ENCODE results near the gene OR52A5. TPM values are rescaled to one million over a fixed set of nuclear protein-coding genes. Genes with fewer than 3 reads are reported as not detected.

OR52A5 gene
- total and polyA plus RNA-seq, 10 of the 15 experiments (the other 5 are each of a cell fraction or from before 2014, with no cell fraction given) = not detected

DNA sequence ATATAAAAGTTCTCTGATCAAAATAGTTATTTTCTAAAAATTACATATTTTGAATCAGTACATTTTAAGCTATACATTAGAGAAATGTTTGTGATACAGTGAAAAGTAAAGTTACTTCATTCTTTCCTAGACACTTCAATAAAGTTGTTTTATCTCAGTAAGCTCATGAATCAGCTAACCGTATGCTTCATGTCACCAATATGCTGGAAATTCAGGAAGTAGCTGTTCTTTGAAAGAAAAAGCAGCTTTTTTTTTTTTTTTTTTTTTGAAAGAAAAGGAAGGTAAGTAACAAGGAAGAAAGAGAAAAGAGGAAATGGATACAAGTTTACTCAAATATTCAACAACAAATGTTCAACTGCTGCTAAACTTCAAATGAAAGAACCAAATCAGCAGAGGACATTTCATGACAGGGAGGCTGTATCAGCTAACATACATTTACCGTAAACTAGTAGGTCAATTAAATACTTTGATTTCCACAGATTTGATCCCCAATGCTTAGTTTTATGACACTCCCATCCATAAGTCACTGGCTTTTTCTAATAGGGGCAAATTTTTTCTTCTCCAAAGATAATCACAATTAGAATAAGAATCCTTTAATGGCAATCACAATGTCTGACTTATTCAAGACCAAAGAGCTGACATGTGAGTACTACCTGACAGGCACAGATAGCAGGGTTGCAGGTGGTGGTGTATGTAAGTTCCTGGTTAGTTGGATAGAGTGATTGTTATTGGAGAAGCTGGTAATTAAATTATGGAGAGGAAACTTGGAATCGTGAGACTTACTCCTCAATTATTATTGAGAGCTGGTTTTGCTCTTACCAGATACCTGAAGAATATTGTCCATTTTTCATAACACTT, 15.6 kb upstream of the OR52A5 start:
- ChIA-PET POLR2A (no interaction called here), CTCF (interaction anchor here (0.9 to 1.3 kb wide), 4 partner anchors 10 to 137 kb away, joined by 3 to 5 read pairs (median 3); no protein-coding TSS in a partner anchor), RAD21 (ENCODE audit: unreplicated experiment) (no interaction called here), SMC1A (ENCODE audit: uncharacterized antibody, unreplicated experiment) (no interaction called here)
- no peak overlapping the region for H3K27ac ChIP-seq (ENCODE audit: control insufficient read depth, insufficient read depth)
- FAIRE-seq = no peak
- intact Hi-C loops (cut with micrococcal nuclease; ENCODE audit: unreplicated experiment) = no loop called here
- H3K36me3 ChIP-seq (ENCODE audit: control insufficient read depth in 2 of 2, insufficient read depth in 2 of 2, low read length in 1 of 2) = no peaks in the 10 kb centered on the region
- TF ChIP-seq CBX3 (IDR thresholded peaks at IDR 0.05; ENCODE audit: borderline replicate concordance, low read depth) = no peak
- TF ChIP-seq, protein P1, sequence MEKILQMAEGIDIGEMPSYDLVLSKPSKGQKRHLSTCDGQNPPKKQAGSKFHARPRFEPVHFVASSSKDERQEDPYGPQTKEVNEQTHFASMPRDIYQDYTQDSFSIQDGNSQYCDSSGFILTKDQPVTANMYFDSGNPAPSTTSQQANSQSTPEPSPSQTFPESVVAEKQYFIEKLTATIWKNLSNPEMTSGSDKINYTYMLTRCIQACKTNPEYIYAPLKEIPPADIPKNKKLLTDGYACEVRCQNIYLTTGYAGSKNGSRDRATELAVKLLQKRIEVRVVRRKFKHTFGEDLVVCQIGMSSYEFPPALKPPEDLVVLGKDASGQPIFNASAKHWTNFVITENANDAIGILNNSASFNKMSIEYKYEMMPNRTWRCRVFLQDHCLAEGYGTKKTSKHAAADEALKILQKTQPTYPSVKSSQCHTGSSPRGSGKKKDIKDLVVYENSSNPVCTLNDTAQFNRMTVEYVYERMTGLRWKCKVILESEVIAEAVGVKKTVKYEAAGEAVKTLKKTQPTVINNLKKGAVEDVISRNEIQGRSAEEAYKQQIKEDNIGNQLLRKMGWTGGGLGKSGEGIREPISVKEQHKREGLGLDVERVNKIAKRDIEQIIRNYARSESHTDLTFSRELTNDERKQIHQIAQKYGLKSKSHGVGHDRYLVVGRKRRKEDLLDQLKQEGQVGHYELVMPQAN (conservative IDR thresholded peaks at IDR 0.05) = no peak
- no peaks in the 10 kb centered on the region for H3K9me3 ChIP-seq (replicated peaks; ENCODE audit: control insufficient read depth, insufficient read depth, low read length)
- H3K4me2 ChIP-seq (ENCODE audit: control insufficient read depth, insufficient read depth) = no peak overlapping the region
- no peak overlapping the region for H3K4me3 ChIP-seq
- ATAC-seq = no peak
- H3K79me2 ChIP-seq (ENCODE audit: control insufficient read depth, insufficient read depth, low read length) = no peaks in the 10 kb centered on the region
- no peaks in the 10 kb centered on the region for H3K27me3 ChIP-seq (replicated peaks in 1 of 2; ENCODE audit: control insufficient read depth in 2 of 2, insufficient read depth in 2 of 2, low read length in 1 of 2)
- no peak overlapping the region for H3K9ac ChIP-seq (ENCODE audit: control insufficient read depth, insufficient read depth, low read length)
- no peaks in the 10 kb centered on the region for H3K4me1 ChIP-seq (ENCODE audit: control insufficient read depth, insufficient read depth, low read length)
- WGBS (ENCODE audit: insufficient coverage, insufficient replicate concordance, low lambda C conversion rate, missing lambda C conversion rate) = 17% methylated on average over 3 of the region's 3 CpGs
- H4K20me1 ChIP-seq (ENCODE audit: control insufficient read depth, insufficient read depth) = no peaks in the 10 kb centered on the region
- no TSS peak for BruUV-seq (replicated peaks)
- DNase-seq (ENCODE audit: low read depth, low spot score) = no peak
- in situ Hi-C loops (cut with MboI) = no loop called here
- H2AFZ ChIP-seq (ENCODE audit: control insufficient read depth, low read depth, low read length) = no peak overlapping the region

DNA sequence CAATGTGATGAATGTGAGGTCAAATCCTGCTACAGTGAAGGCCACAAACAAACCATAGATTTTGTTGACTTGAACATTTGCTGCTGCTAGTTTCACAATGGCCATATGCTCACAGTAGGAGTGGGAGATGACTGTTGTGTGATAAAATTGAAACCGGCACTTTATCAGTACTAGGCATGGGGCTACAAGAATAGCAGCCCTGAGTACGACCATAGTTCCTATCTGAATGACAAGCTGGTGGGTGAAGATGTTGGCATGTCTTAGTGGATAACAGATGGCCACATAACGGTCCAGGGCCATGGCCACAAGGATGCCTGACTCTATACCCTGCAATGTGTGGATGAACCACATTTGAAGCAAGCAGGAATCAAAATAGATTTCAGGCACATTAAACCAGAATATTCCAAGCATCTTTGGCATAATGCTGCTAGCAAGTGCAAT, 13.6 kb upstream of the OR52A5 start:
- in situ Hi-C loops (cut with MboI) = no loop called here
- no peak for FAIRE-seq
- TF ChIP-seq GABPA (IDR thresholded peaks at IDR 0.05; ENCODE audit: low read depth) (no peak), RAD51 (IDR thresholded peaks at IDR 0.05) (no peak), SRF (IDR thresholded peaks at IDR 0.05; ENCODE audit: low read depth in 2 of 2, low read length in 2 of 2) (no peak), CEBPB (IDR thresholded peaks at IDR 0.05; ENCODE audit: borderline replicate concordance in 1 of 2, low read depth in 2 of 2, low read length in 2 of 2) (no peak), NFYA (IDR thresholded peaks at IDR 0.05; ENCODE audit: borderline replicate concordance, low read depth, low read length) (no peak)
- TF ChIP-seq, protein P2, sequence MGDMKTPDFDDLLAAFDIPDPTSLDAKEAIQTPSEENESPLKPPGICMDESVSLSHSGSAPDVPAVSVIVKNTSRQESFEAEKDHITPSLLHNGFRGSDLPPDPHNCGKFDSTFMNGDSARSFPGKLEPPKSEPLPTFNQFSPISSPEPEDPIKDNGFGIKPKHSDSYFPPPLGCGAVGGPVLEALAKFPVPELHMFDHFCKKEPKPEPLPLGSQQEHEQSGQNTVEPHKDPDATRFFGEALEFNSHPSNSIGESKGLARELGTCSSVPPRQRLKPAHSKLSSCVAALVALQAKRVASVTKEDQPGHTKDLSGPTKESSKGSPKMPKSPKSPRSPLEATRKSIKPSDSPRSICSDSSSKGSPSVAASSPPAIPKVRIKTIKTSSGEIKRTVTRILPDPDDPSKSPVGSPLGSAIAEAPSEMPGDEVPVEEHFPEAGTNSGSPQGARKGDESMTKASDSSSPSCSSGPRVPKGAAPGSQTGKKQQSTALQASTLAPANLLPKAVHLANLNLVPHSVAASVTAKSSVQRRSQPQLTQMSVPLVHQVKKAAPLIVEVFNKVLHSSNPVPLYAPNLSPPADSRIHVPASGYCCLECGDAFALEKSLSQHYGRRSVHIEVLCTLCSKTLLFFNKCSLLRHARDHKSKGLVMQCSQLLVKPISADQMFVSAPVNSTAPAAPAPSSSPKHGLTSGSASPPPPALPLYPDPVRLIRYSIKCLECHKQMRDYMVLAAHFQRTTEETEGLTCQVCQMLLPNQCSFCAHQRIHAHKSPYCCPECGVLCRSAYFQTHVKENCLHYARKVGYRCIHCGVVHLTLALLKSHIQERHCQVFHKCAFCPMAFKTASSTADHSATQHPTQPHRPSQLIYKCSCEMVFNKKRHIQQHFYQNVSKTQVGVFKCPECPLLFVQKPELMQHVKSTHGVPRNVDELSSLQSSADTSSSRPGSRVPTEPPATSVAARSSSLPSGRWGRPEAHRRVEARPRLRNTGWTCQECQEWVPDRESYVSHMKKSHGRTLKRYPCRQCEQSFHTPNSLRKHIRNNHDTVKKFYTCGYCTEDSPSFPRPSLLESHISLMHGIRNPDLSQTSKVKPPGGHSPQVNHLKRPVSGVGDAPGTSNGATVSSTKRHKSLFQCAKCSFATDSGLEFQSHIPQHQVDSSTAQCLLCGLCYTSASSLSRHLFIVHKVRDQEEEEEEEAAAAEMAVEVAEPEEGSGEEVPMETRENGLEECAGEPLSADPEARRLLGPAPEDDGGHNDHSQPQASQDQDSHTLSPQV (IDR thresholded peaks at IDR 0.05) = no peak

More for the DNA sequence above, 13.6 kb upstream of the OR52A5 start:
- Histone ChIP-seq H3K79me2 (ENCODE audit: control insufficient read depth, insufficient read depth, low read length) (no peaks in the 10 kb centered on the region), H3K27ac (ENCODE audit: control insufficient read depth, insufficient read depth) (no peak overlapping the region), H2AFZ (ENCODE audit: control insufficient read depth, low read depth, low read length) (no peak overlapping the region), H3K9me3 (replicated peaks; ENCODE audit: control insufficient read depth, insufficient read depth, low read length) (no peaks in the 10 kb centered on the region), H3K36me3 (ENCODE audit: control insufficient read depth in 2 of 2, insufficient read depth in 2 of 2, low read length in 1 of 2) (no peaks in the 10 kb centered on the region), H3K4me3 (no peak overlapping the region), H4K20me1 (ENCODE audit: control insufficient read depth, insufficient read depth) (no peaks in the 10 kb centered on the region), H3K9ac (ENCODE audit: control insufficient read depth, insufficient read depth, low read length) (no peak overlapping the region), H3K27me3 (replicated peaks in 1 of 2; ENCODE audit: control insufficient read depth in 2 of 2, insufficient read depth in 2 of 2, low read length in 1 of 2) (no peaks in the 10 kb centered on the region), H3K4me1 (ENCODE audit: control insufficient read depth, insufficient read depth, low read length) (no peaks in the 10 kb centered on the region), H3K4me2 (ENCODE audit: control insufficient read depth, insufficient read depth) (no peak overlapping the region)
- ChIA-PET RAD21 (ENCODE audit: unreplicated experiment) (no interaction called here), POLR2A (no interaction called here), CTCF (no interaction called here), SMC1A (ENCODE audit: uncharacterized antibody, unreplicated experiment) (no interaction called here)
- no peak for ATAC-seq
- no TSS peak for BruUV-seq (replicated peaks)
- intact Hi-C loops (cut with micrococcal nuclease; ENCODE audit: unreplicated experiment) = no loop called here
- WGBS (ENCODE audit: insufficient coverage, insufficient replicate concordance, low lambda C conversion rate, missing lambda C conversion rate) = 24% methylated on average over 3 of the region's 3 CpGs
- no peak for DNase-seq (ENCODE audit: low read depth, low spot score)
